ENCODE measurements around the gene CCND3.

- no peak for TF ChIP-seq POLR2A (IDR thresholded peaks at IDR 0.05)
- TF ChIP-seq, protein P1, sequence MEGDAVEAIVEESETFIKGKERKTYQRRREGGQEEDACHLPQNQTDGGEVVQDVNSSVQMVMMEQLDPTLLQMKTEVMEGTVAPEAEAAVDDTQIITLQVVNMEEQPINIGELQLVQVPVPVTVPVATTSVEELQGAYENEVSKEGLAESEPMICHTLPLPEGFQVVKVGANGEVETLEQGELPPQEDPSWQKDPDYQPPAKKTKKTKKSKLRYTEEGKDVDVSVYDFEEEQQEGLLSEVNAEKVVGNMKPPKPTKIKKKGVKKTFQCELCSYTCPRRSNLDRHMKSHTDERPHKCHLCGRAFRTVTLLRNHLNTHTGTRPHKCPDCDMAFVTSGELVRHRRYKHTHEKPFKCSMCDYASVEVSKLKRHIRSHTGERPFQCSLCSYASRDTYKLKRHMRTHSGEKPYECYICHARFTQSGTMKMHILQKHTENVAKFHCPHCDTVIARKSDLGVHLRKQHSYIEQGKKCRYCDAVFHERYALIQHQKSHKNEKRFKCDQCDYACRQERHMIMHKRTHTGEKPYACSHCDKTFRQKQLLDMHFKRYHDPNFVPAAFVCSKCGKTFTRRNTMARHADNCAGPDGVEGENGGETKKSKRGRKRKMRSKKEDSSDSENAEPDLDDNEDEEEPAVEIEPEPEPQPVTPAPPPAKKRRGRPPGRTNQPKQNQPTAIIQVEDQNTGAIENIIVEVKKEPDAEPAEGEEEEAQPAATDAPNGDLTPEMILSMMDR (IDR thresholded peaks at IDR 0.05), result no peak
- TF ChIP-seq POLR2AphosphoS5 (IDR thresholded peaks at IDR 0.05), result no peak
- TF ChIP-seq EP300 (IDR thresholded peaks at IDR 0.05), result no peak
Observed at GRCh38 chr6:41887331-41887751, 54.3 kb downstream of the CCND3 start.

Measured in gastroesophageal sphincter (tissue), 3 donors.